ENCODE measurements around the gene TIE1. TPM values are rescaled to one million over a fixed set of nuclear protein-coding genes. Genes with fewer than 3 reads are reported as not detected.
"Not testable (repeated sequence)": the region's sequence is repeated elsewhere in the genome, so short reads cannot be mapped to it uniquely, and the experiment has no call there.

Gene TIE1
- total and polyA plus RNA-seq, 11 donors: 19.2 to 65.1 (median 28.4) TPM

DNA sequence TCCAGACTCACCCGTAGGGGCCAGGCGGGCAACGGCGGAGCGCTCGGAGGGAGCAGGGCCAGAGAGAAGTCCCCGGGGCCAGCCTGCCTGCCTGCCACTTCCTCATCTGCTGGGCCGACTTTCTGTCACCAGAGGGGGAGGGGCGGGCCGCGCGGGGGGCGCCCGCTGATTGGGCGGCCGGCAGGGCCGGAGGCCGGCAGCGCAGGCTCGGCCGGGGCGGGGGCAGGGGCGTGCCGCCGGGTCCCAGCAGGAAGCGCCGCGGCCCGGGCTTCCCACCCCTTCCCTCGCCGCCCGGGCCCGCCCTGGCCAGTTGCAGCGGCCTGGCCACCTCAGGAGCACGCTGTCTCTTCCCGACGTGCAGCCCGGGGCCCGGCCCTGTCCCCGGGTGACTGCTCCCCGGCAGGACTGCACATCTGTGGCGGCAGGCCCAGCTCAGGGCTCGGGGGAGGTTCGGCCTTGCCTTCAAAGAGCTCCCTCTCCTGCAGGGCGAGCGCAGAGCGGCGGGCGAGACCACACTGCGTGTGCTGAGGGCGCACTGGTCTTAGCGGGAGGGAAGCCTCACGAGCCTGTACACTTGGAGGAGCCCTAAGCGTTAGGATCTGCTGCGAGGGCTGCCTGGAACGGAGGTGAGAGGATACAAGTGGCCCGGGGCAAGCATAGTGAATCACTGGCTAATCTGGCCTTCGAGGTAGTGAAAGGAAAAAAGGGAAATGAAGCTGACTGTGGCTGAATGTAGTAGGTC is 67.3 kb downstream of the TIE1 start, which contains the start of gene ELOVL1:
ELOVL1 (minus strand) TSS at position 108 of the 742 bp plus-strand sequence. CDS start 2,402 bp downstream, outside the sequence.
- TF ChIP-seq, protein P1, sequence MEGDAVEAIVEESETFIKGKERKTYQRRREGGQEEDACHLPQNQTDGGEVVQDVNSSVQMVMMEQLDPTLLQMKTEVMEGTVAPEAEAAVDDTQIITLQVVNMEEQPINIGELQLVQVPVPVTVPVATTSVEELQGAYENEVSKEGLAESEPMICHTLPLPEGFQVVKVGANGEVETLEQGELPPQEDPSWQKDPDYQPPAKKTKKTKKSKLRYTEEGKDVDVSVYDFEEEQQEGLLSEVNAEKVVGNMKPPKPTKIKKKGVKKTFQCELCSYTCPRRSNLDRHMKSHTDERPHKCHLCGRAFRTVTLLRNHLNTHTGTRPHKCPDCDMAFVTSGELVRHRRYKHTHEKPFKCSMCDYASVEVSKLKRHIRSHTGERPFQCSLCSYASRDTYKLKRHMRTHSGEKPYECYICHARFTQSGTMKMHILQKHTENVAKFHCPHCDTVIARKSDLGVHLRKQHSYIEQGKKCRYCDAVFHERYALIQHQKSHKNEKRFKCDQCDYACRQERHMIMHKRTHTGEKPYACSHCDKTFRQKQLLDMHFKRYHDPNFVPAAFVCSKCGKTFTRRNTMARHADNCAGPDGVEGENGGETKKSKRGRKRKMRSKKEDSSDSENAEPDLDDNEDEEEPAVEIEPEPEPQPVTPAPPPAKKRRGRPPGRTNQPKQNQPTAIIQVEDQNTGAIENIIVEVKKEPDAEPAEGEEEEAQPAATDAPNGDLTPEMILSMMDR (IDR thresholded peaks at IDR 0.05): peak in 5 of 12 donors; percentile 18 to 62 (median 39)
- peak in 1 of 2 donors; percentile 93 for TF ChIP-seq POLR2A (IDR thresholded peaks at IDR 0.05)
- ATAC-seq (peak; percentile 86 to 97 (median 94)), DNase-seq (peak; percentile 95 to 97 (median 95))
- intact Hi-C loops (cut with DNase I): loop anchor here in 5 of 10 donors (1.0 to 5.0 kb wide), 4 partner anchors 10 to 131 kb away; partner anchors contain the start of genes MED8 (in 2 of the 5), SZT2 (in 2 of the 5), CDC20 (in 1 of the 5) and TIE1 (in 1 of the 5)
- peaks cover 3 to 31% (median 25%) of the 10 kb centered on the region in 9 donors for H3K36me3 ChIP-seq
- H3K9me3 ChIP-seq: no peaks in the 10 kb centered on the region
- 0 to 1% (median 0%) methylated on average over 30 to 58 of the region's 58 CpGs for WGBS, 4 donors
- peak within 1 kb of the TSS; percentile 54 to 97 (median 90) for H3K4me3 ChIP-seq
- H3K27ac ChIP-seq: peak within 1 kb of the TSS; percentile 91 to 99 (median 97)
- no peaks in the 10 kb centered on the region for H3K27me3 ChIP-seq
- H3K4me1 ChIP-seq: peaks cover under 1 to 38% (median 28%) of the 10 kb centered on the region in 12 donors

DNA sequence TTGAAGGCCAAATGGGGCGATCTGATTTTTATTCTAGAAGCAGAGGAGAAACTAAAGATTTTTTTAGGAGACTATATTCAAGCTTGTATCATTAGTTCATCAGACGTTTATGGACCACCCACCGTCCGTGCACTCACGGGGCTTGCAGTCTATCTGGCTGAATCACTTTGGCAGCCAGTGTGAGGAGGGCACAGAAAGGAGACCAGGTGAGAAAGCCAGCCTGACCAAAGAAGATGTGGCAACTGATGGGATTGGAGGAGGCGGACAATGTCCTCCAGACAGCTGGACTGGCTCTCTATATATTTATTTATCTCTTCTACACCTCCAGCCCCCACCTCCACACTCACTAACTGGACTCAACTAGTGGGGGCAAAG is 67.9 kb downstream of the TIE1 start:
- WGBS, 4 donors: 20 to 25% (median 23%) methylated on average over 6 of the region's 6 CpGs
- Histone ChIP-seq H3K4me3 (peak overlapping the region; percentile 36 to 97 (median 90)), H3K4me1 (peaks cover 3 to 43% (median 33%) of the 10 kb centered on the region in 12 donors), H3K9me3 (no peaks in the 10 kb centered on the region), H3K36me3 (peaks cover 3 to 28% (median 19%) of the 10 kb centered on the region in 9 donors), H3K27ac (peak overlapping the region; percentile 80 to 99 (median 96)), H3K27me3 (no peaks in the 10 kb centered on the region)
- intact Hi-C loops (cut with DNase I): loop anchor here in 5 of 10 donors (1.0 to 5.0 kb wide), 4 partner anchors 10 to 131 kb away; partner anchors contain the start of genes MED8 (in 2 of the 5), SZT2 (in 2 of the 5), CDC20 (in 1 of the 5) and TIE1 (in 1 of the 5)
- no peak for TF ChIP-seq POLR2A (IDR thresholded peaks at IDR 0.05)
- TF ChIP-seq, protein P1 (IDR thresholded peaks at IDR 0.05): no peak
- DNase-seq (no peak), ATAC-seq (no peak)

DNA sequence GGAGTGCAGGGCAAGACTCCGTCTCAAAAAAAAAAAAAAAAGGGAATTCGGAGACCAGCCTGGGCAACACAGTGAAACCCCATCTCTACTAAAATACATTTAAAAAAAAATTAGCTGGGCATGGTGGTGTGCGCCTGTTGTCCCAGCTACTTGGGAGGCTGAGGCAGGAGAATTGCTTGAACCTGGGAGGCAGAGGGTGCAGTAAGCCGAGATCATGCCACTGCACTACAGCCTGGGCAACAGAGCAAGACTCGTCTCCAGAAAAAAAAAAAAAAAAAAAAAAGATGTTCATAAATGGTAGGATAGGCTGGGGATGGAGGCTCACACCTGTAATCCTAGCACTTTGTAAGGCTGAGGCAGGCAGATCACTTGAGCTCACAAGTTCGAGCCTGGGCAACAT is 69.0 kb downstream of the TIE1 start:
- intact Hi-C loops (cut with DNase I): loop anchor here in 5 of 10 donors (2.0 to 5.0 kb wide), 3 partner anchors 19 to 132 kb away; partner anchors contain the start of genes MED8 (in 2 of the 5), SZT2 (in 2 of the 5) and TIE1 (in 1 of the 5)
- H3K4me1 ChIP-seq: peaks cover 3 to 48% (median 33%) of the 10 kb centered on the region in 12 donors
- H3K36me3 ChIP-seq: peaks cover 0 to 17% (median 8%) of the 10 kb centered on the region in 9 donors
- H3K27me3 ChIP-seq, H3K4me3 ChIP-seq, H3K9me3 ChIP-seq, H3K27ac ChIP-seq, DNase-seq, ATAC-seq: not testable (repeated sequence)
- WGBS, 4 donors: 96 to 99% (median 97%) methylated on average over 6 of the region's 6 CpGs

DNA sequence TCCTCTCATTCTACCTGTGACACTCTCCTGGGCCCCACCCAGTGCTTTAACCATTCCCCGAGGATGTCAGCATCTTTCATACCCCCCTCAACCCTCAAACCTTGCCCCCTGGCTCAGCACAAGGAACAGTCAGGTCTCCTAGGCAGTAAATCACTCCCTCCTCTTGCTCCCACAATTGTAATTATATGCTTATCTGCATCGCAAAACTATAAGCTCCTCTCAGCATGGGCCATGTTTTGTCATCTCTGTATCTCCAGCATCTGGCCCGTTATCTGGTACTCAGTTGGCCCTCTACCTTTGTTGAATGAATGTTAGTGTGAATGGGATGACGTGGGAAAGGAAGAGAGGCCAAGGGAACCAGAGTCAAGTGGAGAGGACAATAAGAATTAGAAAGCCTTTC is 69.8 kb downstream of the TIE1 start:
- DNase-seq (no peak), ATAC-seq (no peak)
- H3K36me3 ChIP-seq: peaks cover 0 to 12% (median under 1%) of the 10 kb centered on the region in 9 donors
- 80 to 87% (median 85%) methylated on average over 4 of the region's 4 CpGs for WGBS, 4 donors
- H3K9me3 ChIP-seq: no peaks in the 10 kb centered on the region
- intact Hi-C loops (cut with DNase I): no loop called here
- no peak overlapping the region for H3K4me3 ChIP-seq
- H3K27ac ChIP-seq: no peak overlapping the region
- TF ChIP-seq, protein P1 (IDR thresholded peaks at IDR 0.05): no peak
- no peak for TF ChIP-seq POLR2A (IDR thresholded peaks at IDR 0.05)
- H3K4me1 ChIP-seq: peaks cover 3 to 47% (median 31%) of the 10 kb centered on the region in 12 donors
- no peaks in the 10 kb centered on the region for H3K27me3 ChIP-seq
